ENCODE measurements around the gene FAM131C.
"Not testable (repeated sequence)": the region's sequence is repeated elsewhere in the genome, so short reads cannot be mapped to it uniquely, and the experiment has no call there.

Gene FAM131C

DNA sequence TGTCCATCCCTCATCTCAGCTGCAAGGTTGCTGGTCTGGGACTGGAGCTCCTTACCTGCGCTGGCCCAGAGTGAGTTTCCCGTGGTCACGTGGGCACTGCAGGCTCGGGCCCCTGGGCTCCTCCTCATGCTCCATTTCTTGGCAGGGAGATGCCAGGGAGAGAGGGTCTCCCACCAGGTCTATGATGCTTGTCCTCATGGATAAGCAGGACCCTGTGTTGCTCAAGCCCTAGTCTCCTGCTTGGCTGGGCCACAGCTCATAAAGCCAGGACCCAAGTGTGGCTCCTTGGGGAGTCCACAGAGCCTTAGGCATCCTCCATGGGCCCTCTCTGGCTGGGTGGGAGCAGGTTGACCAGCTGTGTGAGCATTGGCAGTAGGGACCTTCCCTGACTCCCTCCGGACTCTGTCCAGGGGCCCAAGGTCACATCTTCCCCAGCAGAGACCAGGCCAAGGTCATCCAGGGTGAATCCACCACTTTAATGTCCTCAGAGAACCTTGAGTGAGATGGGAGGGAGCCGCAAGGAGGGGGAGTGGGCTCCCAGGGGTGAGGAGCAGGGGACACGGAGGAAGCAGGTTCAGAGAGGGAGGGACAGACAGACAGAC lies 16.0 kb downstream of the FAM131C start:
- DNase-seq = not testable (repeated sequence)

DNA sequence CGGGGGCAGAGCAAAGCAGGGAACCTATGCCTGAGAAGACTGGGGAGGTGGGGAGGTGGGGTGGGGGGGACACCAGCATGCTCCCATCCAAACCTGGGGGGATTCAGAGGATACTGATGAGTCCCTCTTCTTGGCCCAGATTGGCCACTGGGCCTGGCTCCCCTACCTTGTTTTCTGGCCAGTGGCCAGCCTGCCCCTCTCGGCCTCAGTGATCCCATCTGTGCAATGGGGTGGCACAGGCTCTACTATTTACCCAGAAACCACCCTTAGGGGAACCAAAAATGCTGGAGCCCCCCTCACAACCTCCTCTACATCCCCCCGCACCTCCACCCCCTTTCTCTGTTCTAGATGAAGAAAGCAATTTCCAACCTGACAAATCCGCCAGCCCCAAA lies 16.9 kb downstream of the FAM131C start:
- DNase-seq = not testable (repeated sequence)

DNA sequence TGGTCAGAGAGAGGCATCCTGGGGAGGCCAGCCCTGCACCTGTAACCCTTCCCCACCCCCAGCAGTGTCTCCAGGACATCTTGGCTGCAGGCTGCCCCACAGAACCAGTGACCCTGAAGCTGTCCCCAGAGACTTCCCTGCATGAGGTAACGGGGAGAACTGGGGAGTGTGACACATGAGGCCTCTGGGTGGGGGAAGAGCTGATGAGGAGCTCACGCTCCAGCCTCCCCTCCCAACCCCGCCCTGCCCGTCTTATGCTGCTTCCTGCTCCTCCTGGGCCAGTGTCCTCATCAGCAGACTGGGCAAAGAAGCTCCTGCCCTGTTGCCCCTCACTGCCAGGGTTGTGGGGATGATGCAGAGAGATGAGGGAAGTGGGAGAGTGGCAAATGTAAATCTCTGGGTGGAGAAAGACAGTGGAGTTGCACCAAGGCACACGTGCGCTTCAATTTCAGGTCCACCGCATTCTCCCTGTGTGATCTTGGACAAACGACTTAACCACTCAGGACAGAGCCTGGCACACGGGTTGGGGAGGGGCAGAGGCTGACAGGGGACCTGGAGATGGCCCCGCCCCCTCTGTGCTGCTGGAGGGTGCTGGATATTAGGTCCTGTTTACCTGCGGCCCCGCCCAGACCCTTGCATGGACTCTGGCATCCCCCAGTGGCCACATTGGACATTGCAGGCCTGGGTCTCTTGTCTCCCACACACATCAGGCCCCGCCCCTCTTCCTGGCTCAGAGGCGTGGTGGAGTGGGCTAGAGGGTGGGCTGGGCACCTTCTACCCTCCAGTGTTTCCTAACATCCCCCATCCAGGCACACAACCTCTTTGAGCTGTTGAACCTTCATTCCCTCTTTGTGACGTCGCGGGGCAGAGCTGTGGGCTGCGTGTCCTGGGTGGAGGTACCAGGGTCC lies 17.6 kb downstream of the FAM131C start:
- peak; percentile 64 to 76 for DNase-seq

DNA sequence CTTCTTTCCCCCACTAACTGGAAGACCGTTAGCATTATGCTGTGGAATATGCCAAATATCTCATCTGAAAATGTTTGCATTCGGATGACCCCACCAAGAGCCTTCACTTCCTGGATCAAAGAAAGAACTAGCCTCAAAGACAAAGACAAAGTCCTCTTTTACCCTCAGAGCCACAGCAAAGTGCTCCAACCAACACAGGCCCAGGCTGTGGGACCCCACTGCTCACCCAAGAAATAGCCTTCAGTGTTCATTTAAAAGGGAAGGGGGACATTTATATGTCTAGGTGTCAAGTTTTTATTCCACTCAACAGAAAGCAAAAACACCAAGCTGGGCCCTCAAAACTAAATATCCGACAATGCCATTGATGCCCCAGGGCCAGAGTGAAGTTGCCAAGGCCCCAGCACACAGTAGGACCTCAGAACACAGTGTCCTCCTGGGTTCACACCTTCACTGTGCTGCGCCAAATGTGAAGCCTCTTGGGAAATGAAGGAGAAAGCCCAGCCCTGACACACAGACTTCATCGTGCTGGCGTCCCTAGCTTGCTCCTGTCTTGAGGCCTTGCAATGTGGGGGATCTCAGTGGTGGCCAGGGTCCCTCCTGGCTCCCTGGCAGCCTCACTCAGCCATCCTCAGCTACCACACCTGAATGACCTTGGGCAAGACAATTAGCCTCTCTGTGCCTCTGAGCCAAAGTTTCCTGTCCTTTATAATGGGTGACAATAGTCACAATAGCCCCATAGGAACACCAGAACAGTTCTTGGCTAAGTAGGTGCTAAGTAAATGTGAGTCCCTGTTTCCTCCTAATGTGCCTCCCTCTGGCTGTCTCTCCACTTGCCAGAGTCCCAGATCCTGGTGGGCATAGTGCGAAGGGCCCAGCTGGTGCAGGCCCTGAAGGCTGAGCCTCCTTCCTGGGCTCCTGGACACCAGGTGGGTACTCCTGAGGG lies 18.6 kb downstream of the FAM131C start:
- no peak for DNase-seq

DNA sequence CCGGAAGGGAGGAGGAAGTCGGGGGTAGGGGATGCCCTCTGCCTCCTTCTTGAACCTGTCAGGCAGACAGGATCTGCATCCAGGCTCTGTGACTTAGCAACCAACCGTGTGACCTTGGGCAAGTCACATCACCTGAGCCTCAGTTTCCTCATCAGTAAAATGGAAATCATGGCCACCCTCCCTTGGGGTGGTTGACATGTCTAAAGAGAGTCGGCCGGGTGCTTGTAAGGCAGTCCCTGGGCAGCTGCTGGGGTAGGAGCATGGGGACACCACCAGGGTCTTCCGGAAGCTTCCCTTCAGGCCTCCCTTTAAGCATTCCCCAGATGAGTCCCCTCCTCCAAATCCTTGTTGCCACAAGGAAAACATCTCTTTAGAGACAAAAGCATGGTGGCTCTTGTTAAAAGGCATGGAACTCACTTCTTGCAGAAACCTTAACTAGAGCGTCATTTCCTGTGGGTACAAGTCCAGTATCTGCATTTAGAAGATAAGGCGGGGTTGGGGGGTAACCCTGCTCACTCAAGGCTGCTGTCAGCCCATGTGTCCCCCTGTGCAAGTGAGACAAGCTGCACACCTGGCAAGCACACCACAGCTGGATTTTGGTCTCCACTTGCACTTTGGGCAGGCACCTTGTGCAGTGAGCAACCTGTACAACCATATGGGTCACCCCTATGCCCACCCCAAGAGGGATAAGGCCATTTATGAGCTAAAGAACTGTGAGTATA lies 19.5 kb downstream of the FAM131C start:
- no peak for DNase-seq

DNA sequence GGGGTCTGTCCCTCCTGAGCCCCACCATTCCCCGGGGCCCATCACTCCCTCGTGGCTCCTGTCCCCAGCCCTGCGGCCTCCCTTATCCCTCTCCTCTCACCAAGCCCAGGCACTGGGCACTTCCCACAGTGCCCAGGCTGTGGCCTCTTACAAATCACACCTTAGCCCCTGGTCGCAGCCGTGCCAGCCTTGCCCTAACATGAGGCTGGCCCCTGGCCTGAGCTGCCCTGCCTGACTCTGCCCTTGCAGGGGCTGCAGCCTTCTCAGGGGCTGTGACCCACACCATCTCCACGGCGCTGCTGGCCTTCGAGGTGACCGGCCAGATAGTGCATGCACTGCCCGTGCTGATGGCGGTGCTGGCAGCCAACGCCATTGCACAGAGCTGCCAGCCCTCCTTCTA lies 21.5 kb downstream of the FAM131C start:
- not testable (repeated sequence) for DNase-seq

DNA sequence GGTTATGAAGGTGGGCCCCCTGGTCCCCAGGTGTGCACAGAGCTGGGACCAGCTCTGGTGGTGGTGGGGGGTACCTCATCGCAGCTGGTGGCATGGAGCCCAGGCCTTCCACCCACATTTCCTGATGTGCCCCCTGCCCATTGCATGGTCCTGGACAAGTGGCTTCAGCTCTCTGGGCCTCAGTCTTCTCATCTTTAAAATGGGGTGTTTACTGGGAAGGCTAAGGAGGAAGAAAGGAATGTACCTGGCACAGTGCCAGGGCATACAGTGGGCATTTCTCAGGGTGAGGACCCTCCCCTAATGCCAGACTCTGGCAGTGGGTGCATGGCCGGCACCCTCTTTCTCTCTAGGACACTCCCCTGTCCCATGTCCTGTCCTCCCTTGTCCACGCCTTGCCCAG lies 22.4 kb downstream of the FAM131C start:
- no peak for DNase-seq

DNA sequence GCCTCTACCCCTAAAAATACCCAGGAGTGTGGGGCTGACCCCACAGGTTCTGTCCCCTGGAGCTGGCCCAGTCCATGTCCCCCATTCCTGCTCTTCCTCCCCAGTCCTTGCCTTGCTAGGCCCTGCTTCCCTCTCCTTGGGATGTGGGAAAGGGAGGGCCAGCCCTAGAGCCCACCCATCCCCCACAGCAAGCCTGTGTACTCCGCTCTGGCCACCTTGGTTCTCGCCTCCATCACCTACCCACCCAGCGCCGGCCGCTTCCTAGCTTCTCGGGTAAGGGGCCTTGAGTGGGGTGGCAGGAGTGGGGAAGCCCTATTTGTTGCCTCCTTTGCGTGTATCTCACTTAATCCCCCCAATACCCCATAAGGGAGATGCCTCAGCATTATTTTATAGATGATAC lies 23.1 kb downstream of the FAM131C start:
- DNase-seq = no peak

DNA sequence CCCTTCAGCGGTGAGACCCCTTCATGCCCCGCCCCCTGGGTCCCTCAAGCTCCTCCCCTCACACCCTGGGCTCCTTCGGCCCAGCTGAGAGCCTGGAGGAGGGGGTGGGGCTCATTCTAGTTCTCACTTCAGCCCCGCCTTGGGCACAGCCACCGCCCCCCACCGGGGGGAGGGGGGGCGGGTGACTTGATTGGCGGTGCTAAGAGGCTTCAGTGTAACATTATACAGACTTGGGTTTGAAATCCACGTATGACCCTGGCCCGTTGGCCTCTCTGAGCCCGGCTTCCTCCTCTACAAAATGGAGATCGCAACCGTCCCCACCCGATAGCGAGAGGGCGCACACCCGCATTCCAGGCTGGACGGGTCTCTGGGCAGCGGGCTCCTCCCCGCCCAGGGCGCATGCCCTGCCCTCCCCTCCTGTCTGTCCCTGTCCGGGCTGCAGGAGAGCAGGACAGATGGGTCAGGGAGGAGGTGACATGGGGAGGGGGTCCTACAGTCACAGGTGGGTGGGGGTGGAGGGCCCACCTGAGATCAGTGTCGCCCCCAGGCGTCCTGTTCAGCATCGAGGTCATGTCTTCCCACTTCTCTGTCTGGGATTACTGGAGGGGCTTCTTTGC lies 24.8 kb downstream of the FAM131C start:
- DNase-seq = no peak

DNA sequence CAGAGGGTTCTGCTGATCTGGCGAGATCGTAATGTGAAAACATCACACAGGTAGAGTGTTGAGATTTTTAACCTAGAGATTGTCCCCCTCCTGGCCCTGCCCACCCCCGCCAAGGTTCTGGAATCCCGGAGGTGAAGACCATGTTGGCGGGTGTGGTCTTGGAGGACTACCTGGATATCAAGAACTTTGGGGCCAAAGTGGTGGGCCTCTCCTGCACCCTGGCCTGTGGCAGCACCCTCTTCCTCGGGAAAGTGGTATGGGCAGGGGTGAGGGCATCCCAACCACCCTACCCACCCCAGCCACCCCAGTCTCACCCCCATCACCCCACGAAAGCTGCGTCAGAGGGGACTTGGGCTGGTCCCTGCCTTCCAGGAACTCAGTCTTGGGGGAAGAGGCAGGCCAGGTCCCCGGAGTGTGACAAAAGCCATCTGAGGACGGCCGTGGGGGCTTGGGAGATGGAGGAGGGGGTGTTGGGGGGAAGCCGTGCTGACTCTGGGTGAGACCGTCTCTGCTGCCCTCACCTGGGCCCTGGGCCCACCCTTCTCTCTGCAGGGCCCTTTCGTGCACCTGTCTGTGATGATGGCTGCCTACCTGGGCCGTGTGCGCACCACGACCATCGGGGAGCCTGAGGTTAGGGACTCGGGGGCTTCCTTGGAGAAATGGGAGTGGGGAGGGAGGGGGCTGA lies 25.5 kb downstream of the FAM131C start:
- DNase-seq = no peak

DNA sequence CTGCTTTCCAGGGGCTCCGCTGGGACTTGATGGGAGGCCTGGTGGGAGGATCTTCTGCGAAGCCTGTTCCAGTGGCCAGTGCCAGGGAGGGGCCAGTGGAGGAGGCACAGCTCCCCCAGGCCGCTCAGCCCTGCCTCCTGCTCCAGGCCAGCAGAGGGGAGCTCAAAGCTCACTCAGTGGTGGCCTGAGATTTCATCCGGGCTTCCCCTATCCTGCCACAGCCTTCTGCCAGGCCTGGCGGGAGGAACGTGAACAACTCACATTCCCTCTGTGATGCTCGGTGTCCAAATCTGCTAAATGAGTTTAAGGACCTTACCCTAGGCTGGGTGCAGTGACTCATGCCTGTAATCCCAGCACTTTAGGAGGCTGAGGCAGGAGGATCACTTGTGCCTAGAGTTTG lies 26.6 kb downstream of the FAM131C start:
- no peak for DNase-seq

DNA sequence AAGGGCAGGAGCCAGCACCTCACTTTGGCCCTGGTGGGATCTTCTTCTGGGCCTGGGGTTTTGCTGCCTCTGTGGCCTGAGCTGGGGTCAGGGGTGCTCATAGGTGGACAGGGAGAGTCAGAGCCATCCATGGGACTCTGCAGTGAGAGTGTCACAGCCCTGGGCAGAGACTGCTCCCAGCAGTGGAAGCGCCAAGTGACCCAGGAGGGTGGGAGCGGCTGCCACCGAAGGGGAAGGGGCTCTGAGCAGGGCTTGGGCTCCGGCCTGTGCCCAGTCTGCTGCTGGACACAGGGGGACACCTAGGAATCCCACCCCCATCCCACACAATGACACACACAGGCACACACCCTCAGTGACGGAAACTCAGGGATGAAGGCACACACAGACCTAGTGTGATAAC lies 29.5 kb downstream of the FAM131C start:
- DNase-seq = no peak

DNA sequence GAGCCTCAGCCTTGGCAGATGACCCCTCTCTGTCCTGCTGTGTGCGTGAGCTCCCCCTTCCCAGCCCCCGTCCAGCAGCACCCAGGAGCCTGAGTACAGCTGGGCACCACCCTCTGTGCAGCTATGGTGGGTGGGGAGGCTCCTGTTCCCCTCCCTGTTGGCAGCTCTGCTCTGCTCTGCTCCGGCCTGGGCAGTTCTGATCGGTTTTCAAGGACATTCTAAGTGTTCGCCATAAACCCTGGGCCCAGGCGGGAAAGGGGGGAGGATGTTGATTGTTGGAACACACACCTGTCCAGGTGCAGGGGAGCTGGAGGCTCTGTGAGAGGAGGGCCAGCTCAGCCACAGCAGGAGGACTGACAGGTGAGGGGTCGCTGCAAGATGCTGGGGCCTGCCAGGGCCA lies 29.9 kb downstream of the FAM131C start, which contains the start of gene CLCNKB:
TSS of gene CLCNKB (plus strand) at position 262 of the 400 bp plus-strand sequence. CDS start 711 bp downstream, outside the sequence.
- no peak for DNase-seq

DNA sequence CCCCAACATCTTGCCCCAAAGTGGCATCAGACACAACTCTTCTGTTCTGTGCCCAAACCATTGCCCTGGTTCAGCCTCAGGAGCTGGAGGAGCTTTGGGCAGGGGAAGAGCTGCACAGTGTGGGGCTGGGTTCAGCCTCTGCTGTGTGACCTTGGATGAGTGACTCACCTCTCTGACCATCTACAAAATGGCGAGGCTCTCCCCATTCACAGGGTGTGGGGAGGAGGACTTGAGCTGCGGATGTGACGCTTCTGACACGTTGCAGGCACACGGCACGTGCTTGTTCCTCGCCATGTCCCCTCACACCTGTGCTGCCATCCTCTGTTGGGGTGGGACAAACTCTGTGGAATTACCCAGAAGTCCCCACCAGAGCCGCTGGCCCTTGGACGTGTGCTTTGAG lies 30.8 kb downstream of the FAM131C start:
- DNase-seq = not testable (repeated sequence)

DNA sequence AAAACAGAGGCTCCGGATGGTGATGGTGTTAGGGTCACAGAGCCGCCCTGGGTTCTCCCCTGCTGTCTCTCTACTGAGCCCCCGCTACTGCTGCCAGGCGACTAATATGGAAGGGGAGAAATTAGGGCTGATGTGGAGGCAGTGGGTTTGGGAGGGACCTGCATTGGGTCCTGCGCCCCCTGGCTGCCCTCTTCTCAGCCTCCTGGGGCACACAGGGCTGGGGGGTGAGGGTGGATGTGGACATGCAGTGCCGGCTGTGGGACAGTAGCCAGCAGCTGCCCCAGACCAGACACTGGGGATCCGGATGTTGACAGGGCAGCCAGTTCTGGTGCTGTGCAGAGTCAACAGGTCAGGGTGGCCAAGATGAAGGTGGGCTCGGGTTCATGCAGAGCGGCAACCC lies 31.4 kb downstream of the FAM131C start:
- no peak for DNase-seq

DNA sequence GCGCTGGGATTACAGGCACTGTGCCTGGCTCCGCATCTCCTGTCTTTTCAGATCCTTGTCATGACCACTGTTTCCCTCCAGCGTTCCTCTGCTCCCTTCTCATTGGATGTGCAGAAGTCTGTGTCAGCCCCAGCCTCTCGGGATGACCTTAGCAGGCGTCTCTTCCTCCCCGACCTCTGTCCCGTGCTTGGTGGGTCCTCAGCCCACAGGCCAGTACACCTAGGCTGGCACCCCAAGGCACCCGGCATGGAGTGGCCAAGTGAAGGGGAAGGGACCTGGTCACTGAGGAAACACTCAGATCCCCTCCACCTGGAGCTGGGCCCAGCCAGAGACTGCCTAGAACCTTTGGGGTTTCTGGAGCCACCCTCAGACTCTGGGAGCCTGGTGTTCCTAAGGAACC lies 32.3 kb downstream of the FAM131C start:
- no peak for DNase-seq

DNA sequence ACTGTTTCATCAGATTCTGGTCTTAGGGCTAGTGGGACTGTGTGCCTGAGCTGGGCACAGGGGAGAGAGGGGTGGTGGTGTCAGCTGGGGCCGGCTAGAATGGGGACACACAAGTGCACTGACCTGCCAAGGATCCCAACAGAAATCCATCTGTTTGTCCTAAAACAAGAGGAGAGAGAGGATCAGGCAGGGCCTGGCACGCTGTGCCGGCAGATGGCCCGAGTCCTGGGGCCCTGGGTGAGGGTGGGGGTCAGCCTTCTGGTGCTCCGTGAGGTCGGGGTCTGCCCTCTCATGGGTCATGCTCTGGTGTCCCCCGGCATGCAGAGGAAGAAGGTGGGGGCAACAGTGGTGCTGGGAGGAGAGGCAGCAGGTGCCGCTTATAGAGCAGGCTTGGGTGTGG lies 33.6 kb downstream of the FAM131C start:
- not testable (repeated sequence) for DNase-seq

DNA sequence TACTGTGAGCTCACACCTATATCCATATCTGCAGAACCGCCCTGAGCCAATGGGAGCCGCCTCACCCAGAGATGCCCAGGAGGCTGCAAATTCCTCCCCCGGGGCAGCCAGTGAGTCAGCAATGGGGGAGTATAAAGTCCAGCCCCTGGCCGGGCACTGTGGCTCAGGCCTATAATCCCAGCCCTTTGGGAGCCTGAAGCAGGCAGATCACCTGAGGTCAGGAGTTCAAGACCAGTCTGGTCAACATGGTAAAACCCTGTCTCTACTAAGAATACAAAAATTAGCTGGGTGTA lies 34.9 kb downstream of the FAM131C start:
- no peak for DNase-seq

DNA sequence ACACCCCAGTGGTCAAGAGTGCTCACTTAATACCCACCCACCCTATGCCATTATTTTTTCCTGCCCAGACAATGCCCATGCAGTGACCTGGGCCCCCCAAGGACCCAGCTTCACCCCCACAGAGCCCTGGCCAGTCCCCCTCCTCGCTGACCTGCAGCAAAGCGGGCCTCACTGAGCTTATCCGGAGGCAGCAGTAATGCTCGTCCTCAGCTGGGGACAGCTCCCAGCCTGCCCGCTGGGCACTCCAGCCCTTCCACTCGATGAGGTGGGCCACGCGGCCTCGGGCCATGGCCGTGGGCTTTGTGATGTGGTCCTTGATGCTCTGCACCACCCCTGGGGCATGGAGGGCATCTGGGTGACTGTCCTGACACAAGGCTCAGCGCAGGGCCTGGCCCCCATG lies 37.0 kb downstream of the FAM131C start:
- not testable (repeated sequence) for DNase-seq

DNA sequence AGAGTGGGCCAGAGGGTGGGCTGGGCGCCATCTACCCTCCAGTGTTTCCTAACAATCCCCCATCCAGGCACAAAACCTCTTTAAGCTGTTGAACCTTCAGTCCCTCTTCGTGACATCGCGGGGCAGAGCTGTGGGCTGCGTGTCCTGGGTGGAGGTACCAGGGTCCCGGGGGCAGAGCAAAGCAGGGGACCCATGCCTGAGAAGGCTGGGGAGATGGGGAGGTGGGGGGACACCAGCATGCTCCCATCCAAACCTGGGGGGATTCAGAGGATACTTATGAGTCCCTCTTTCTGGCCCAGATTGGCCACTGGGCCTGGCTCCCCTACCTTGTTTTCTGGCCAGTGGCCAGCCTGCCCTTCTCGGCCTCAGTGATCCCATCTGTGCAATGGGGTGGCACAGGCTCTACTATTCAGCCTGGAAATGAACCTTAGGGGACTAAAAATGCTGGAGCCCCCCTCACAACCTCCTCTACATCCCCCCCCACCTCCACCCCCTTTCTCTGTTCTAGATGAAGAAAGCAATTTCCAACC lies 40.3 kb downstream of the FAM131C start:
- DNase-seq = not testable (repeated sequence)
